GM12892 (cell line): ENCODE measurements around the gene SLC44A3.
A peak's percentile ranks its signal among the peaks of the same experiment; 100 is the strongest.

Experiments
- DNase-seq: peaks from one replicate; pipeline ENCODE4 v3.0.0; 2011; ENCODE audit not compliant: insufficient read length
- FAIRE-seq: peaks from 2 replicates; lab custom pipeline; 2011; peaks lifted over from hg19 to GRCh38; lab: Jason Lieb, UNC
- POLR2A ChIP-seq: IDR thresholded peaks from 2 replicates; pipeline ENCODE4 v1.6.1; 2011; ENCODE audit warnings: low read depth, low read length, control low read depth
- POLR2AphosphoS5 ChIP-seq: IDR thresholded peaks from 2 replicates; pipeline ENCODE4 v1.6.1; 2011; ENCODE audit warnings: low read depth, low read length, control low read depth
- TAF1 ChIP-seq: IDR thresholded peaks from 2 replicates; pipeline ENCODE4 v1.6.1; 2011; ENCODE audit warnings: low read depth, mild to moderate bottlenecking, control low read depth, low read length, borderline replicate concordance

Gene SLC44A3

GRCh38 chr1:94863919-94864318, 43.8 kb downstream of the SLC44A3 start:
- FAIRE-seq (no peak), DNase-seq (no peak)
- TF ChIP-seq POLR2A = no peak
- no peak for TF ChIP-seq TAF1
- TF ChIP-seq POLR2AphosphoS5 = no peak

- DNase-seq = no peak
- FAIRE-seq = no peak
- TF ChIP-seq TAF1 (no peak), POLR2AphosphoS5 (no peak), POLR2A (no peak)
These were observed 44.7 kb downstream of the SLC44A3 start for GRCh38 chr1:94864821-94865220.

DNA sequence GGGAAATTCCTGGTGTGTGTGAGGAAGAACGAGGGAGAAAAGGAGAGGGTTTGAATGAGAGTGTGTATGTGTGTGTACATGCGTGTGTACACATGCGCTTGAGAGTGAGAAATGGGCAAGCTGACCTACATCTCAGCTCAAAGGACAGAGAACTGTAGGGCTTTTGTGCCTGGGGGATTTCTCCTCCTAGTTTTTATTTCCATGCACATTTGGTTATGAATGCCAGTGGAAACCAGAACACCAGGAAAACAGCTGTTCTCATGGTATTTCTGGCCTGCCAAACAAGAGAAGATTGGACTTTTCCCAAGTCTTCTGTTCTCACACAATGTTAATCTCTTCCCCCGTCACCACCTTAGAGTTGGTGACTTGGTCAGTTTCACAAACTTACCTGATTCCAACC, 45.2 kb downstream of the SLC44A3 start:
- DNase-seq = no peak

DNA sequence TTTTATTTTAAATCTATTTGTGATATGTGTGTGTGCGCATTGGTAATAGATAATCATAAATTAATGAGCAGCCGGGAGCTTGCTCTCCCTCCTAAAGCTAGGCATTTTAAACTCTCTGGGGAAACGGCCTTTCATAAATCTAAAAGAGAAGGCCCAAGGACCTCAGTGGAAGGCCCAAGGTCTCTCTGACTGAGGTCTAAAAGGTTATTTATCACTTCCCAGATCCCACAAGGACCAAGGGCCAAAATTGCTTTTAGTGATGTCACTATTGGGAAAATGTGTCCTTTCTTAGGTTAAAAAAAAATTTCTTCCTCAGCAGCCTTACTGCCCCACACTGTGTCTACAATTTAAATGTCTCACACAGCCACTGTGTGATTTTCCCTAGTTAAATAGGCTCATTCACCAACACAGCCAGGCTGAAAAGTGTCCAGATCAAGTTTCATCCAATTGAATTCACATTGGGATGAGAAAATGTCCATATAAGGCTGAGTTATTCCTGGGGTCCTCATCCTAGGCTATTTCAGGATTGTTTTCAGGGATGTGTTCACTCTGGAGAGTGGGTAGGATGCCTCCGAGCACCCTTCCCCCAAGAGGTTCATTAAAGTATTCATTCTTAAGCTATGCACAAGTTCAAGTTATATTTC, 46.1 kb downstream of the SLC44A3 start:
- no peak for TF ChIP-seq POLR2A
- no peak for TF ChIP-seq TAF1
- TF ChIP-seq POLR2AphosphoS5 = no peak
- FAIRE-seq (no peak), DNase-seq (no peak)

More for the DNA sequence above, 45.2 kb downstream of the SLC44A3 start:
- no peak for TF ChIP-seq POLR2AphosphoS5
- no peak for TF ChIP-seq TAF1
- TF ChIP-seq POLR2A = no peak
- FAIRE-seq = no peak

- TF ChIP-seq POLR2AphosphoS5 (no peak), POLR2A (no peak), TAF1 (no peak)
- FAIRE-seq (no peak), DNase-seq (no peak)
These were observed 50.9 kb downstream of the SLC44A3 start for GRCh38 chr1:94871031-94871430.

DNA sequence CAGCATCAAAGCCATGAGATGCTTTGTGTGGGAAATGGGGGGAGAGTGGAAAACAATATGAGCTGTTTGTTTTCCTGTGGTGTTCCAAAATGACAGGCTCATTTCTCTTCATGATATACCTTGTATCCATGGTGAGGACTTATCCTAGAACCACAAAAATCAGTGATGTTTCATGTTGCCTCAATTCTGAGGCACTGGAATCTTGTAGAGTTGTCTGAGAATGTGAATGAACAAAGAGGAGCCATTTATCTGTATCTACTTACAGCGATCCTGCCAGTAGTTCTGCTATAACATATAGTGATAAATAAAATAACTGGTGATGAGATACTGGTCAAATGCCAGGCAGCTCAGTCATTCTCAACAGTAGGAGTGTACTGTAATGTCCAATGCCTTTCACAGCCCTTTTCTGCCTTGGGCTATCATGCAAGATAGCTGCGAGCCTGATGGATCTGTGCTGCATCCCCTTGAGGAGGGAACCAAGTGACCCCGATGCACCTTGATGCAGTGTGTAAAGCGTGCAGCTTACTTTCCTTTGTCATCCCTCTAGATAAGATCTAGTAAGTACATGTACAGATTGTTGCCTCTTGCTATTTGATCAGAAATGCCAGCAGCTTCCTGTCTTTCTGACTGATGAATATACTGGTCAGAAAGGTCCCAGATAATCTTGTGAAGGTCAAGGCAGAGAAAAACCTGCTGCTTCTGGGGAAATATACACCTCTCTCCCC, 52.8 kb downstream of the SLC44A3 start:
- FAIRE-seq (no peak), DNase-seq (no peak)
- TF ChIP-seq TAF1 (no peak), POLR2A (no peak), POLR2AphosphoS5 (no peak)

DNA sequence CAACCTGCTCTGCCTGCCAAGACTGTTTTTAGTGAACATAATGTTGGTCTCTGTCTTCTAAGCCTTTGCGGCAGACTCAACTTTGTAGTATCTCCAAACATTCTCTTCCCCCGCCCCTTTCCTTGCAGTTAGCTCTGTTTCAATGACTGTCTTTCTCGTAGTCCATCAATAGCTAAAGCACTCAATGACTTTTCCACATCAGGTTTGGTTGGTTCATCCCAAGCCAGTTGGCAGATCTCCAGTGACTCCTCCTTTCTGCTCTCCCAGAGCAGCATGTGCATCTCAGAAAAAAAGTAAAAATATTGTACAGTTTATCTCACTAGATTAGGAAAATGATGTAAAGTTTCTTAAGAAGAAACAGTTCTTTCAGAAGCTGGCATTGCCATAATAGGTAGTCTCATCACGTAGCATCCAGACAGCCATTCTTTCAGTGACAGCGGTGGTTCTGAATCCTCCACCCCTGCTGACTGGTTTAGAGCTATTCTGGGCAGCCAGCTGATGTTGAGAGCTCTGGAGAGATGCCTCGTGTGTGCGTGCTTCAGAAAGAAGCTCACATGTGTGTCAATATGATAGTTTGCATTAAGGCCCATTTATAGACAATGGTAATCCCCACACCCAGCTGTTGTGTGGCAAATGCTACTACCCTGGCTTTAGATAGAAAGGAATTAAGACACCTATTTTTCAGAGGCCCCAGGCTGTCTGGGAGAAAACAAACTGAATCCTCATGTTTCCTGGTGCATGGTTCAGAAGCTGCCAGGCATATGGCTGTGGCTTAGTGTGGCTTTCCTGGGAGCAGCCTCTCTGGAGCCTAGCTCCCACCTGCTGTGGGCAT, 53.6 kb downstream of the SLC44A3 start:
- DNase-seq (no peak), FAIRE-seq (no peak)
- TF ChIP-seq TAF1 = no peak
- no peak for TF ChIP-seq POLR2A
- no peak for TF ChIP-seq POLR2AphosphoS5

- no peak for FAIRE-seq
- TF ChIP-seq POLR2A (no peak), TAF1 (no peak), POLR2AphosphoS5 (no peak)
- no peak for DNase-seq
These were observed 54.3 kb downstream of the SLC44A3 start for GRCh38 chr1:94874423-94874822.

- DNase-seq (no peak), FAIRE-seq (no peak)
- TF ChIP-seq POLR2A = no peak
- TF ChIP-seq POLR2AphosphoS5 = no peak
- TF ChIP-seq TAF1 = no peak
These were observed 55.6 kb downstream of the SLC44A3 start for GRCh38 chr1:94875794-94876193.

GRCh38 chr1:94876362-94876761, 56.2 kb downstream of the SLC44A3 start:
- TF ChIP-seq POLR2AphosphoS5 = no peak
- no peak for TF ChIP-seq TAF1
- no peak for TF ChIP-seq POLR2A
- FAIRE-seq (no peak), DNase-seq (no peak)

GRCh38 chr1:94878329-94878728, 58.2 kb downstream of the SLC44A3 start:
- no peak for FAIRE-seq
- DNase-seq = no peak
- TF ChIP-seq POLR2A (no peak), POLR2AphosphoS5 (no peak), TAF1 (no peak)

GRCh38 chr1:94883691-94884090, 63.5 kb downstream of the SLC44A3 start:
- DNase-seq = no peak
- peak; percentile 30 for FAIRE-seq

More at GRCh38 chr1:94883691-94884090, 63.5 kb downstream of the SLC44A3 start:
- TF ChIP-seq POLR2AphosphoS5 = no peak
- TF ChIP-seq POLR2A = no peak
- no peak for TF ChIP-seq TAF1
